Lower leg skin (tissue), 3 donors: ENCODE results near the gene RASA2.

Experiments used
- CTCF ChIP-seq, 3 donors: fragments of 450-650 bp; IDR thresholded peaks; one replicate each; pipeline ENCODE4 v1.5.1; 2016; ENCODE audit warnings: antibody characterized with exemption in 3 of 3, mild to moderate bottlenecking in 3 of 3, moderate library complexity in 2 of 3
- POLR2A ChIP-seq, 2 donors: fragments of 450-650 bp; IDR thresholded peaks; one replicate each; pipeline ENCODE4 v1.6.1; 2016 to 2017; ENCODE audit warnings: antibody characterized with exemption in 2 of 2, mild to moderate bottlenecking in 1 of 2, moderate library complexity in 1 of 2

- TF ChIP-seq CTCF (IDR thresholded peaks at IDR 0.05) (no peak), POLR2A (IDR thresholded peaks at IDR 0.05) (no peak)
These were observed 24.5 kb downstream of the RASA2 start for GRCh38 chr3:141511361-141511760.
